HepG2 (cell line): Measurements from ENCODE around the gene PRCD. TPM values are rescaled to one million over a fixed set of nuclear protein-coding genes. Genes with fewer than 3 reads are reported as not detected.

Experiments
- ATAC-seq: fragments of 200-7000 bp; cut with Tn5 transposase; 3 replicates; pipeline ENCODE4 v1.9.1; 2020; ENCODE audit warnings: mild to moderate bottlenecking, moderate library complexity
- BruUV-seq: library from RNA; stranded (reverse); fragments of 400-500 nt; replicated peaks from 2 replicates; lab custom pipeline; 2021; lab: Mats Ljungman, UMichigan
- CTCF ChIA-PET: fragments of 300-600 bp; formaldehyde crosslinking; extraction: SDS; loops from one replicate; lab custom pipeline; 2021; ENCODE audit warnings: low total read pairs, inconsistent platforms, low intra/inter-chr PET ratio; lab: Yijun Ruan, JAX
- POLR2A ChIA-PET: fragments of 350-600 bp; sonication (Branson Sonifier 250); formaldehyde crosslinking; loops from one replicate; lab custom pipeline; 2020; ENCODE audit warnings: antibody characterized with exemption, inconsistent platforms; lab: Yijun Ruan, JAX
- DNase-seq: peaks from one replicate; pipeline ENCODE4 v3.0.0-alpha.2; 2015; ENCODE audit warnings: low spot score
- FAIRE-seq: peaks from 3 replicates; lab custom pipeline; 2011; peaks lifted over from hg19 to GRCh38; lab: Jason Lieb, UNC
- H2AFZ ChIP-seq: one replicate; pipeline ENCODE4 v1.6.1; 2011; ENCODE audit warnings: low read length, inconsistent platforms
- H3K27ac ChIP-seq: fragments of 300-600 bp; 3 replicates; pipeline ENCODE4 v1.8.0; 2011; ENCODE audit warnings: mixed run types, mild to moderate bottlenecking, mixed read lengths, low read length, inconsistent platforms; ENCODE audit not compliant: insufficient read depth; ENCODE audit errors: extremely low read length
- H3K27me3 ChIP-seq, 2 experiments: fragments of 200-600 bp in 1 of 2; 2 replicates in 1 of 2; 3 replicates in 1 of 2; pipeline versions ENCODE4 v1.6.0 to v1.8.0; 2011; ENCODE audit warnings: low read length in 2 of 2, mild to moderate bottlenecking in 2 of 2, moderate library complexity in 2 of 2, inconsistent platforms in 1 of 2; ENCODE audit not compliant: insufficient read depth in 2 of 2, control insufficient read depth in 1 of 2
- H3K36me3 ChIP-seq, 2 experiments: fragments of 200-600 bp in 1 of 2; replicated peaks in 1 of 2; 2 replicates in 1 of 2; 3 replicates in 1 of 2; pipeline versions ENCODE4 v1.5.1 to v1.8.0; 2011; ENCODE audit warnings: low read length in 2 of 2, inconsistent platforms in 1 of 2; ENCODE audit not compliant: insufficient read depth in 2 of 2, control insufficient read depth in 1 of 2
- H3K4me1 ChIP-seq: 2 replicates; pipeline ENCODE4 v1.5.1; 2012; ENCODE audit warnings: low read length, inconsistent platforms; ENCODE audit not compliant: insufficient read depth
- H3K4me2 ChIP-seq: 2 replicates; pipeline ENCODE4 v1.6.0; 2011; ENCODE audit warnings: low read depth, low read length, inconsistent platforms
- H3K4me3 ChIP-seq, 3 experiments: fragments of 200-600 bp in 1 of 3; sonication (generic), shearing (Covaris generic) in 1 of 3; replicated peaks in 1 of 3; 2 replicates each; pipeline ENCODE4 v1.5.1; 2011 to 2016; ENCODE audit warnings: low read length in 3 of 3, inconsistent platforms in 2 of 3, low read depth in 2 of 3, mild to moderate bottlenecking in 2 of 3, control low read depth in 1 of 3, mixed read lengths in 1 of 3; ENCODE audit not compliant: insufficient read depth in 1 of 3
- H3K79me2 ChIP-seq: one replicate; pipeline ENCODE4 v1.6.1; 2011; ENCODE audit warnings: low read length, inconsistent platforms; ENCODE audit not compliant: insufficient read depth
- H3K9ac ChIP-seq: 2 replicates; pipeline ENCODE4 v1.6.0; 2011; ENCODE audit warnings: mild to moderate bottlenecking, low read depth, low read length, inconsistent platforms; ENCODE audit not compliant: insufficient read depth
- H3K9me3 ChIP-seq: 2 replicates; pipeline ENCODE4 v1.5.1; 2012; ENCODE audit warnings: mild to moderate bottlenecking, low read length
- H4K20me1 ChIP-seq: 2 replicates; pipeline ENCODE4 v1.6.0; 2011; ENCODE audit warnings: inconsistent platforms, mild to moderate bottlenecking, low read length, moderate library complexity; ENCODE audit not compliant: insufficient read depth
- ATF4 ChIP-seq, 2 experiments: fragments of 450-650 bp in 1 of 2; sonication (generic) in 1 of 2; formaldehyde crosslinking; IDR thresholded peaks; 2 replicates each; pipeline versions ENCODE4 v1.5.0 to v1.8.0; 2020 to 2022; ENCODE audit warnings: mild to moderate bottlenecking in 1 of 2, missing genetic modification reagents in 1 of 2
- DMAP1 ChIP-seq: IDR thresholded peaks from 2 replicates; pipeline ENCODE4 v1.6.1; 2016
- FIP1L1 ChIP-seq: fragments of 200-400 bp; formaldehyde crosslinking; IDR thresholded peaks from 2 replicates; pipeline ENCODE4 v1.6.1; 2018; ENCODE audit warnings: low read depth, mild to moderate bottlenecking, low read length, moderate library complexity, borderline replicate concordance; ENCODE audit not compliant: insufficient read depth
- HNRNPUL1 ChIP-seq: fragments of 200-400 bp; formaldehyde crosslinking; IDR thresholded peaks from 2 replicates; pipeline ENCODE4 v1.6.1; 2017; ENCODE audit warnings: low read depth, mild to moderate bottlenecking, low read length, moderate library complexity
- RNF219 ChIP-seq: sonication (generic); formaldehyde crosslinking; IDR thresholded peaks from 2 replicates; pipeline ENCODE4 v1.5.0; 2020; ENCODE audit warnings: mild to moderate bottlenecking, missing genetic modification reagents
- ZBTB40 ChIP-seq, 2 experiments: fragments of 450-650 bp in 1 of 2; sonication (generic) in 1 of 2; formaldehyde crosslinking in 1 of 2; IDR thresholded peaks; 2 replicates each; pipeline versions ENCODE4 v1.6.1 to v1.8.0; 2016 to 2022; ENCODE audit warnings: antibody characterized with exemption in 1 of 2, mild to moderate bottlenecking in 1 of 2, missing genetic modification reagents in 1 of 2
- ZNF101 ChIP-seq: sonication (generic); formaldehyde crosslinking; IDR thresholded peaks from 2 replicates; pipeline ENCODE4 v1.4.0; 2020; ENCODE audit warnings: mild to moderate bottlenecking, low read depth, missing genetic modification reagents, borderline replicate concordance
- ZNF761 ChIP-seq: sonication (generic); formaldehyde crosslinking; conservative IDR thresholded peaks from 2 replicates; pipeline ENCODE4 v1.4.0; 2020; ENCODE audit warnings: mild to moderate bottlenecking, missing genetic modification reagents
- WGBS: methylation state at CpG from one replicate; pipeline ENCODE4 v1.1.6; 2017; ENCODE audit warnings: low lambda C conversion rate; 5-methylcytosine and 5-hydroxymethylcytosine counted together
- in situ Hi-C: cut with HindIII; loops from 2 replicates; pipeline ENCODE4 v1.10.0; 2017; ENCODE audit warnings: low pct_unique_long_range_greater_than_20kb; ENCODE audit not compliant: extremely low pct_ligation_motif_present
- intact Hi-C: fragments of 100-400 bp; cut with micrococcal nuclease; formaldehyde crosslinking; loops from one replicate; pipeline ENCODE4 v1.10.0; 2022; ENCODE audit not compliant: unreplicated experiment
- polyA plus RNA-seq, 8 experiments: library from polyadenylated mRNA; depleted of rRNA in 3 of 8; stranded (reverse) in 7 of 8; unstranded in 1 of 8; fragments of >200 nt; fragmentation: Illumina TruSeq in 4 of 8; extraction: Trizol in 4 of 8; gene quantifications; 2 replicates each; pipeline versions ENCODE4 v1.2.1 to v1.2.3, GENCODE V29; 2011 to 2016; ENCODE audit warnings: low read depth in 4 of 8, missing spikeins in 1 of 8, mixed read lengths in 1 of 8; ENCODE audit not compliant: insufficient read depth in 1 of 8
- total RNA-seq, 5 experiments: library from RNA; depleted of rRNA; stranded (reverse); fragments of >200 nt; fragmentation: Illumina TruSeq; extraction: Trizol; gene quantifications; 2 replicates each; pipeline ENCODE4 v1.2.3, GENCODE V29; 2016; ENCODE audit warnings: low read depth in 1 of 5

Gene PRCD
- total and polyA plus RNA-seq, 2 of the 13 experiments (the other 11 are each of a cell fraction or from before 2014, with no cell fraction given) = 0.51 TPM; not detected in 1

- H3K36me3 ChIP-seq = peaks cover 0 to under 1% of the 10 kb centered on the region in 2 experiments; a peak in 1 of 5 replicates
- peak overlapping the region; percentile 78 for H3K27ac ChIP-seq
- DNase-seq (peak; percentile 87), FAIRE-seq (peak; percentile 78), ATAC-seq (peak; percentile 20)
- in situ Hi-C loops = no loop called here
- WGBS = 21% methylated on average over 15 of the region's 15 CpGs
- POLR2A ChIA-PET = interaction anchor here (0.6 to 4.4 kb wide), 18 partner anchors 10 to 1157 kb away, joined by 3 to 40 read pairs (median 7); partner anchors contain the start of genes MXRA7, PRCD, RHBDF2 and ST6GALNAC2
- intact Hi-C loops = loop anchor here (5.0 to 10.0 kb wide), 2 partner anchors 36 to 154 kb away; partner anchors contain the start of gene ST6GALNAC2
- H4K20me1 ChIP-seq = peaks cover 7% of the 10 kb centered on the region; the same call in 1 of the 2 replicates
- peak overlapping the region; percentile 43 to 66 (median 66) for H3K4me3 ChIP-seq
- no peaks in the 10 kb centered on the region for H3K9me3 ChIP-seq
- peaks cover 88% of the 10 kb centered on the region for H3K4me1 ChIP-seq
- CTCF ChIA-PET = no interaction called here
- H2AFZ ChIP-seq = no peak overlapping the region
- H3K9ac ChIP-seq = peak overlapping the region; percentile 64
- H3K27me3 ChIP-seq = no peaks in the 10 kb centered on the region
- BruUV-seq = TSS peak; percentile 95
- H3K4me2 ChIP-seq = peak overlapping the region; percentile 93
- H3K79me2 ChIP-seq = peaks cover 42% of the 10 kb centered on the region
- no peak for TF ChIP-seq ZBTB40 (IDR thresholded peaks at IDR 0.05)
- TF ChIP-seq ZBTB40 (CRISPR knock-in tag; IDR thresholded peaks at IDR 0.05) = no peak
- TF ChIP-seq FIP1L1 = no peak
- 0 out of 2 replicates have a peak, but pooled peaks have one; percentile 32 for TF ChIP-seq RNF219 (CRISPR knock-in tag)
- peak; percentile 71; the same call in 1 of the 2 replicates for TF ChIP-seq DMAP1 (CRISPR knock-in tag)
- peak in 1 of 2 experiments; percentile 79; a peak in 2 of 4 replicates for TF ChIP-seq ATF4 (CRISPR knock-in tag; IDR thresholded peaks at IDR 0.05)
- peak; percentile 42; the same call in 1 of the 2 replicates for TF ChIP-seq ZNF761 (CRISPR knock-in tag)
- no peak for TF ChIP-seq HNRNPUL1
- no peak for TF ChIP-seq ZNF101 (CRISPR knock-in tag)
Measured at GRCh38 chr17:76550712-76551615, 11.1 kb downstream of the PRCD start.
